GM19468 (cell line): ENCODE results near the gene DAP.

Experiments
- ATAC-seq: cut with Tn5 transposase; IDR thresholded peaks from one replicate; pipeline ENCODE4 v1.9.1; 2021; ENCODE audit warnings: mild to moderate bottlenecking, moderate library complexity, moderate number of reproducible peaks; ENCODE audit not compliant: unreplicated experiment; ENCODE audit errors: extremely low read depth

The DAP gene

GRCh38 chr5:10715605-10716290 is 45.3 kb downstream of the DAP start:
- ATAC-seq = no peak

DNA sequence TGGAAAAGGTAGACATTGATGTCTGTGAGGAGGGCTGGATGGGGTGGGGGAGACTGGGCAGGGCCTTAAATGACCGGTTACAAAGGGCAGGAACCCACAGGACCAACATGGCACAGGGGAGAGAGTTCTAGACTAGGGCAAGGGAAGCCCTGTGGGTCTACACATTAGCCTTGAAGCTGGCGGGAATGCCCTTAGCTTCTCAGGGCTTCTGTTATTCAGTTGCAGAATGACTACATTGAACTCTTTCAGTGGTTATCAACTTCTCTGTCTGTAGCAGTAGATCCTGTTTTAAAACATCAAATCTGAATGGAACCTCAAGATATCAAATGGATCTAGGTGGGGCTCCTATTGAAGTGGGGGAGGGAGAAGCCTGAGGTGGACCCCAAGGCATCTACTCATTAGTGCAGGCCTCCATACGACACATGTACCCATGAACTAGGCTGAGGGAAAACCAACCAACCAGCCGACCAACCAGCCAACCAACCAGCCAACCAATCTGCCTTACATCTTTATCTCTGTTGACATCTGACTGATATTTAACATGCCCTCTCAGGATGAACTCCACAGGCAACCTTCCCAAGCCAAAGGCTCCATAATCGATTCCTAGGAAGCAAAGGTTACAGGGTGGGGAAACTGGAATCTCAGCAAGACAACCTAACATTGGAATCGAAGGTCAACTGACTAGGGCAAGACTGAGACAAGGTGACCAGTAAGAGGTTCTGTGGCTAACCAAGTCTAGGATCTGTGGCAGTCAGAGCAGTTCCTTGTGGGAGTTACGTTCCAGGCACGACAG is 48.3 kb downstream of the DAP start:
- ATAC-seq = peak; percentile 63

GRCh38 chr5:10711562-10711961 is 49.5 kb downstream of the DAP start:
- no peak for ATAC-seq

GRCh38 chr5:10710513-10711128 is 50.4 kb downstream of the DAP start:
- no peak for ATAC-seq

- no peak for ATAC-seq
Observed at GRCh38 chr5:10709933-10710332, 51.1 kb downstream of the DAP start.

GRCh38 chr5:10709409-10709808 is 51.6 kb downstream of the DAP start:
- ATAC-seq = no peak

GRCh38 chr5:10708189-10708944 is 52.7 kb downstream of the DAP start:
- ATAC-seq = no peak

GRCh38 chr5:10707198-10708142 is 53.6 kb downstream of the DAP start:
- no peak for ATAC-seq

DNA sequence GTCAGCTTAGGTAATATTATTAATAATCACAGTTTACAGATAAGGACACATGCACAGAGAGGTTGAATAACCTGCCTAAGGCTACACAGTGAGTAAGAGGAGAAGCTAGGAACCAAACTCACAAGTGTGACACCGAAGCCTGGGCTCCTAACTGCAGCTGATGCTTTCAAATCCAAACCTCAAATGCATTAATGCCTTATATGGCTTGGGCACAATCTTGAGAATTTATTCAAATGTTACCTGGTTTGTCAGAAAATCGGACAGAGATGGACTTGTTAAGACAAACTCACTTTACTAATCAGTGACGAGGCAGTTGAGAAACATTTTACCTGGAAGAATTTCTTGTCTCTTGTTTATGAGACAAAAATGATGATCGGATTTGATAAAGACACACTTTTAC is 54.7 kb downstream of the DAP start:
- no peak for ATAC-seq

DNA sequence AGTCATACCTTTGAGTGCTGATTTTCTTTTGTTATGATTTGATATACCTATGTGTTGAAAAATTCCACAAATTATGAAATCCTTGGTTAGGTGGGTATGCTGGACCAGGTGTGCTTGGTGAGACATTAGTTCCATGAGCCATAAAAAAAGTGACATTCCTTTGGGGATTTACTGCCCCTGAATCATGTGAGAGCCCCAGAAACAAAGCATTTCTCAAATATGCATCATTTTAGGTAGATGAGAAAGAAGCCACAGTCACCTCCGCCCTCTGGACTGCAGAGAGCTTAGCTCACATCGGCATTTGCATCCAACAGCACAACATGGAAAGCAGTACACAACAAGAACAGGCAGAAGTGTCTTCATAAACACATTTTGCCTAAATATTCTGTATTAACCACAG is 55.3 kb downstream of the DAP start:
- no peak for ATAC-seq

- ATAC-seq = no peak
Observed at GRCh38 chr5:10704949-10705621, 55.9 kb downstream of the DAP start.

GRCh38 chr5:10703676-10704075 is 57.4 kb downstream of the DAP start:
- no peak for ATAC-seq

DNA sequence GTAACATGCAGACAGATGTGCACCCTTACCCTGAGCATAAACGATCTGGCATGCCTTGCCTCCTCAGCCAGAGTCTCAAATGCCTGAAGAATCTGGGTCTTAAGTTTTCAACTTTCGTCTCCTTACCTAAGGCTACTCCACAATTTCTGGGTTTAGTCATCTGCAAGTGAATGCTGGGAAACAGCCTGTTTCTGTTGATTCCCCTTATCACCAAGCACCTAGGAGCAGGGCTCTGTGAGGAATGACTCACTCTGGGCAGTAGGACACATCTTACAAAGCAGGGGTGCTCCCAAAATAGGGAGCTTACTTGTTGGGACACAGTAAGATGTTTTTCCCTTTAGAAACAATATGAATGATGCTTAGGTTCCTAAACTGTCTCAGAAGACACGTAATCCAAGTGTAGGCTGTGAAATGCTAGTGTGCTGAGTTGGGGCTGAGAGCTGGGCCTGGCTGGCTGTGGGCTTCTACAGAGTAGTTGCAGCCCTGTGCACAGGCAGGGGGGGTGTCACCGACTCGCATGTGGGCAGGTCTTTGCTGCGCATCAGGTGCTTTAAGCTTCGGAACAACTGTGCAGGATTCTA is 58.0 kb downstream of the DAP start:
- no peak for ATAC-seq

GRCh38 chr5:10702040-10702629 is 58.9 kb downstream of the DAP start:
- no peak for ATAC-seq

DNA sequence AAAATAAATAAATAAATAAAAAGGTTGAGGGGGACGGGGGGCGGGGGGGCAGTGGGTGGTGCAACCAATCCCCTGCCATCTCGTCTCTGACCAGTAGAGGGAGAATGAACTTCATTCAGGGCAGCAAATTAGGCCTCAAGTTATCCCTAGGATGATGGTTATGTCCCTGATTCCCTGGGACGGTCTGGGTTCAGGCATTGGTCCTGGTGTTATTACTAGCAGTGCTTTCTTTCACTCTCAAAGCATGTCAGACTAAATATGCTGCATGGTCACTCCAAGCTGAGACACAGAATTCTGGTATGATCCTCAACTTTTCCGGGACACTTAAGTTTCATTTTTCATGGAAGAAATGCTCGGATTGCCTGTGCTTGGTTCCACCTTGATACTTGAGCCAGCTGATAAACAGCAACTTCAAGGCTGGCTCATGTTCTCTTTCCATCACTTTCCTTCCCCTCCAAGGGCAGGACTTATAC is 59.4 kb downstream of the DAP start:
- ATAC-seq = no peak

- ATAC-seq = no peak
Observed at GRCh38 chr5:10700516-10700915, 60.5 kb downstream of the DAP start.

GRCh38 chr5:10699987-10700386 is 61.0 kb downstream of the DAP start:
- peak; percentile 74 for ATAC-seq

- no peak for ATAC-seq
Observed at GRCh38 chr5:10699281-10699874, 61.7 kb downstream of the DAP start.
